Measurements from ENCODE around the gene TUBB3. TPM values are rescaled to one million over a fixed set of nuclear protein-coding genes. Genes with fewer than 3 reads are reported as not detected.

Gene TUBB3
- total and polyA plus RNA-seq, 2 of the 4 experiments (the other 2 are of a cell fraction) = 311 to 410 TPM

DNA sequence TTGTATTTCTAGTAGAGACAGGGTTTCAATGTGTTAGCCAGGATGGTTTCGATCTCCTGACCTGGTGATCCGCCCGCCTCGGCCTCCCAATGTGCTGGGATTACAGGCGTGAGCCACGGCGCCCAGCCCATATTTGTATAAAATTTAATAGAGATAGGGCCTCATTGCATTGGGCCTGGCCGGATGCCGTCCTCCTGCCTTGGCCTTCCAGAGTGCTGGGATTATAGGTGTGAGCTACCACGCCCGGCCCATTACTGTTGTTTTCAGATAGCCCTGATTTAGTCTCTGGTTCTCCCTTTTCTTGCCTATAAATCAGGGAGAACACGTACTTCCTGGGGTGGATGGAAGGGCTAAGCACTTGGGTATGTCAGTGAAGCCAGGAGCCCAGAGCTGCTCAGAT is 28.9 kb downstream of the TUBB3 start:
- Histone ChIP-seq H3K4me1 (ENCODE audit: control insufficient read depth, insufficient read depth, low read length) (peaks cover 6% of the 10 kb centered on the region; the same call in 1 of the 2 replicates), H3K14ac (replicated peaks; ENCODE audit: low read depth, low read length) (no peak overlapping the region), H2BK20ac (ENCODE audit: low read depth, low read length) (no peak overlapping the region), H3K4me2 (ENCODE audit: low read depth, low read length) (no peak overlapping the region), H2BK15ac (ENCODE audit: low read depth, low read length) (no peak overlapping the region), H3K27me3 (ENCODE audit: control insufficient read depth, insufficient read depth, low read length) (no peaks in the 10 kb centered on the region), H3K18ac (ENCODE audit: low read depth, low read length) (no peak overlapping the region), H2AK5ac (ENCODE audit: low read depth, low read length) (no peak overlapping the region), H3K4me3 (ENCODE audit: insufficient read depth, low read depth, low read length) (no peak overlapping the region), H3K56ac (ENCODE audit: extremely low read depth, insufficient read depth, low read length) (no peak overlapping the region), H2AFZ (replicated peaks; ENCODE audit: low read length, poor library complexity) (no peak overlapping the region), H3K23ac (ENCODE audit: low read depth, low read length) (no peak overlapping the region), H3K9me1 (ENCODE audit: insufficient read depth, low read length) (no peaks in the 10 kb centered on the region), H4K8ac (ENCODE audit: low read depth in 2 of 2, low read length in 2 of 2) (no peak overlapping the region), H2BK120ac (ENCODE audit: low read depth, low read length) (no peak overlapping the region), H4K91ac (ENCODE audit: insufficient read depth, low read depth, low read length) (no peak overlapping the region), H4K5ac (ENCODE audit: low read depth, low read length) (no peak overlapping the region), H2AK9ac (replicated peaks; ENCODE audit: low read depth, low read length, poor library complexity) (no peak overlapping the region), H4K20me1 (ENCODE audit: insufficient read depth, low read length) (peaks cover 17% of the 10 kb centered on the region), H3K79me1 (ENCODE audit: low read depth in 1 of 2, low read length in 2 of 2) (peaks cover 20 to 65% of the 10 kb centered on the region in 2 experiments), H3K27ac (ENCODE audit: insufficient read depth, low read length) (no peak overlapping the region), H3K4ac (ENCODE audit: low read depth, low read length) (no peak overlapping the region), H3K9ac (ENCODE audit: low read depth, low read length) (no peak overlapping the region), H3K9me3 (ENCODE audit: control insufficient read depth, insufficient read depth, low read length) (no peaks in the 10 kb centered on the region), H2BK5ac (ENCODE audit: low read depth, low read length, poor library complexity, severe bottlenecking) (no peak overlapping the region), H3K36me3 (ENCODE audit: control insufficient read depth, insufficient read depth, low read length) (peaks cover 15% of the 10 kb centered on the region)
- CTCF ChIA-PET = no interaction called here
- ATAC-seq (ENCODE audit: low read depth) (no peak), DNase-seq (no peak)
- in situ Hi-C loops (cut with MboI; ENCODE audit: low sequenced_read_pairs) (no loop called here), intact Hi-C loops (cut with micrococcal nuclease) (no loop called here), dilution Hi-C loops (cut with HindIII; ENCODE audit: low sequenced_read_pairs, unreplicated experiment) (no loop called here)
- TF ChIP-seq, protein P1, sequence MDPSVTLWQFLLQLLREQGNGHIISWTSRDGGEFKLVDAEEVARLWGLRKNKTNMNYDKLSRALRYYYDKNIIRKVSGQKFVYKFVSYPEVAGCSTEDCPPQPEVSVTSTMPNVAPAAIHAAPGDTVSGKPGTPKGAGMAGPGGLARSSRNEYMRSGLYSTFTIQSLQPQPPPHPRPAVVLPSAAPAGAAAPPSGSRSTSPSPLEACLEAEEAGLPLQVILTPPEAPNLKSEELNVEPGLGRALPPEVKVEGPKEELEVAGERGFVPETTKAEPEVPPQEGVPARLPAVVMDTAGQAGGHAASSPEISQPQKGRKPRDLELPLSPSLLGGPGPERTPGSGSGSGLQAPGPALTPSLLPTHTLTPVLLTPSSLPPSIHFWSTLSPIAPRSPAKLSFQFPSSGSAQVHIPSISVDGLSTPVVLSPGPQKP (IDR thresholded peaks at IDR 0.05; ENCODE audit: borderline replicate concordance, low read depth, low read length) = no peak
- TF ChIP-seq MAZ (IDR thresholded peaks at IDR 0.05; ENCODE audit: borderline replicate concordance, low read depth, low read length) (no peak), NFE2L2 (IDR thresholded peaks at IDR 0.05; ENCODE audit: low read depth, low read length) (no peak), CEBPB (IDR thresholded peaks at IDR 0.05; ENCODE audit: low read depth, low read length) (no peak)
- TF ChIP-seq, protein P2, sequence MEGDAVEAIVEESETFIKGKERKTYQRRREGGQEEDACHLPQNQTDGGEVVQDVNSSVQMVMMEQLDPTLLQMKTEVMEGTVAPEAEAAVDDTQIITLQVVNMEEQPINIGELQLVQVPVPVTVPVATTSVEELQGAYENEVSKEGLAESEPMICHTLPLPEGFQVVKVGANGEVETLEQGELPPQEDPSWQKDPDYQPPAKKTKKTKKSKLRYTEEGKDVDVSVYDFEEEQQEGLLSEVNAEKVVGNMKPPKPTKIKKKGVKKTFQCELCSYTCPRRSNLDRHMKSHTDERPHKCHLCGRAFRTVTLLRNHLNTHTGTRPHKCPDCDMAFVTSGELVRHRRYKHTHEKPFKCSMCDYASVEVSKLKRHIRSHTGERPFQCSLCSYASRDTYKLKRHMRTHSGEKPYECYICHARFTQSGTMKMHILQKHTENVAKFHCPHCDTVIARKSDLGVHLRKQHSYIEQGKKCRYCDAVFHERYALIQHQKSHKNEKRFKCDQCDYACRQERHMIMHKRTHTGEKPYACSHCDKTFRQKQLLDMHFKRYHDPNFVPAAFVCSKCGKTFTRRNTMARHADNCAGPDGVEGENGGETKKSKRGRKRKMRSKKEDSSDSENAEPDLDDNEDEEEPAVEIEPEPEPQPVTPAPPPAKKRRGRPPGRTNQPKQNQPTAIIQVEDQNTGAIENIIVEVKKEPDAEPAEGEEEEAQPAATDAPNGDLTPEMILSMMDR (conservative IDR thresholded peaks at IDR 0.05; ENCODE audit: low read depth, low read length) = no peak
- WGBS, 2 experiments (ENCODE audit: extremely low coverage in 2 of 2, insufficient read length in 1 of 2) = 100% methylated on average over 5 of the region's 12 CpGs; no CpG with 5 or more reads in 1 of the 2 experiments
- no TSS peak for BruUV-seq (replicated peaks)
- POLR2A ChIA-PET (ENCODE audit: unreplicated experiment) = interaction anchor here (0.6 kb wide), 1 partner anchor 26 kb away, joined by 3 read pairs; no protein-coding TSS in a partner anchor

All from IMR-90 (cell line).